Testis (tissue), 2 donors: ENCODE results near the gene CHD1.

Source experiments
- CTCF ChIP-seq, 3 experiments: fragments of 450-650 bp in 2 of 3; fragments of 200-600 bp in 1 of 3; sonication (generic) in 1 of 3; IDR thresholded peaks; one replicate each; pipeline ENCODE4 v1.5.1; 2016 to 2019; ENCODE audit warnings: antibody characterized with exemption in 3 of 3, mild to moderate bottlenecking in 2 of 3, moderate library complexity in 1 of 3
- POLR2A ChIP-seq: fragments of 450-650 bp; IDR thresholded peaks from one replicate; pipeline ENCODE4 v1.6.1; 2017; ENCODE audit warnings: antibody characterized with exemption, mild to moderate bottlenecking, moderate library complexity

DNA sequence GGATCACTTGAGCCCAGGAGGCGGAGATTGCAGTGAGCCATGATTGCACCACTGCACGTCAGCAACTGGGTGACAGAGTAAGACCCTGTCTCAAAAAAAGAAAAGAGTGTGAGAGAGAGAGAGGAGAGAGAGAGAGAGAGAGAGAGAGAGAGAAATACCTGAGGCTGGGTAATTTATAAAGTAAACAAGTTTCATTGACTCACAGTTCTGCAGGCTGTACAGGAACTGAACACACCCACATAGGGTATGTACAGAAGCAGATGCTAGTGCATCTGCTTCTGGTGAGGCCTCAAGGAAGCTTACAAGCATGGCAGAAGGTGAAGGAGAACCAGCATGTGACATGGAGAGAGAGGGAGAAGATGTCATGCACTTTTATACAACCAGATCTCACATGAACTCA is 46.4 kb upstream of the CHD1 start:
- TF ChIP-seq CTCF (IDR thresholded peaks at IDR 0.05) (no peak), POLR2A (no peak)
